Skeletal muscle cell (primary cell): ENCODE results near the gene RAG1.

Experiments used
- DNase-seq: peaks from one replicate; pipeline ENCODE4 v3.0.0-alpha.2; 2010; ENCODE audit warnings: low read depth
- H3K4me3 ChIP-seq: 2 replicates; pipeline ENCODE4 v1.5.1; 2011; ENCODE audit warnings: low read depth, mild to moderate bottlenecking, control low read depth, low read length, moderate library complexity

The RAG1 gene

GRCh38 chr11:36586543-36586942 is 18.7 kb downstream of the RAG1 start:
- DNase-seq = no peak

GRCh38 chr11:36588099-36588498 is 20.3 kb downstream of the RAG1 start:
- DNase-seq = no peak

More at GRCh38 chr11:36586543-36586942, 18.7 kb downstream of the RAG1 start:
- H3K4me3 ChIP-seq = no peak overlapping the region

GRCh38 chr11:36590513-36590912 is 22.7 kb downstream of the RAG1 start:
- DNase-seq = no peak

More at GRCh38 chr11:36588099-36588498, 20.3 kb downstream of the RAG1 start:
- no peak overlapping the region for H3K4me3 ChIP-seq

GRCh38 chr11:36591433-36591832 is 23.6 kb downstream of the RAG1 start:
- H3K4me3 ChIP-seq = no peak overlapping the region
- no peak for DNase-seq

More at GRCh38 chr11:36590513-36590912, 22.7 kb downstream of the RAG1 start:
- no peak overlapping the region for H3K4me3 ChIP-seq

- DNase-seq = peak; percentile 65
- peak within 1 kb of the TSS; percentile 81 for H3K4me3 ChIP-seq
Observed at GRCh38 chr11:36594316-36594989, 26.6 kb downstream of the RAG1 start, which contains the start of gene IFTAP. Gene IFTAP, plus strand, starts transcription at chr11:36594502. Its CDS starts 15,602 bp downstream, at chr11:36610104.

- H3K4me3 ChIP-seq = no peak overlapping the region
- DNase-seq = no peak
Observed at GRCh38 chr11:36596880-36597279, 29.1 kb downstream of the RAG1 start.

- H3K4me3 ChIP-seq = no peak within 1 kb of the TSS
- no peak for DNase-seq
Observed at GRCh38 chr11:36598051-36598450, 30.2 kb downstream of the RAG1 start, which contains the start of gene RAG2. Gene RAG2, minus strand, starts transcription at chr11:36598236. Its CDS starts 4,068 bp downstream, at chr11:36594168.

- no peak overlapping the region for H3K4me3 ChIP-seq
- no peak for DNase-seq
Observed at GRCh38 chr11:36600180-36600579, 32.4 kb downstream of the RAG1 start.

GRCh38 chr11:36601155-36601554 is 33.3 kb downstream of the RAG1 start:
- DNase-seq = no peak
- no peak overlapping the region for H3K4me3 ChIP-seq

- H3K4me3 ChIP-seq = no peak overlapping the region
- DNase-seq = no peak
Observed at GRCh38 chr11:36602135-36602534, 34.3 kb downstream of the RAG1 start.

GRCh38 chr11:36605221-36606216 is 37.7 kb downstream of the RAG1 start:
- no peak overlapping the region for H3K4me3 ChIP-seq
- DNase-seq = no peak

- H3K4me3 ChIP-seq = no peak overlapping the region
- no peak for DNase-seq
Observed at GRCh38 chr11:36608491-36609199, 40.8 kb downstream of the RAG1 start.

GRCh38 chr11:36609383-36609782 is 41.6 kb downstream of the RAG1 start:
- H3K4me3 ChIP-seq = no peak overlapping the region
- no peak for DNase-seq

GRCh38 chr11:36615826-36616225 is 48.0 kb downstream of the RAG1 start:
- no peak for DNase-seq

GRCh38 chr11:36617543-36618362 is 49.9 kb downstream of the RAG1 start:
- H3K4me3 ChIP-seq = no peak overlapping the region
- no peak for DNase-seq

More at GRCh38 chr11:36615826-36616225, 48.0 kb downstream of the RAG1 start:
- H3K4me3 ChIP-seq = no peak overlapping the region

GRCh38 chr11:36618363-36619047 is 50.7 kb downstream of the RAG1 start:
- DNase-seq = no peak
- no peak overlapping the region for H3K4me3 ChIP-seq

GRCh38 chr11:36619502-36619901 is 51.7 kb downstream of the RAG1 start:
- DNase-seq = no peak
- no peak overlapping the region for H3K4me3 ChIP-seq

GRCh38 chr11:36620246-36620645 is 52.4 kb downstream of the RAG1 start:
- DNase-seq = no peak
- no peak overlapping the region for H3K4me3 ChIP-seq
